Spleen (tissue), 11 donors: ENCODE measurements around the gene NUDT14. TPM values are rescaled to one million over a fixed set of nuclear protein-coding genes. Genes with fewer than 3 reads are reported as not detected.

Experiments
- DNase-seq: peaks from one replicate; pipeline ENCODE4 v3.0.0-alpha.2; 2020
- H3K27ac ChIP-seq, 8 donors: fragments of 200-600 bp; sonication (generic) in 7 of 8; 1 replicate in 4 of 8; 2 replicates in 4 of 8; pipeline versions ENCODE4 v1.5.0 to v1.8.0; 2016 to 2021; ENCODE audit warnings: inconsistent platforms in 4 of 8, mild to moderate bottlenecking in 4 of 8, moderate library complexity in 1 of 8
- H3K27me3 ChIP-seq, 7 donors: fragments of 200-600 bp; sonication (generic) in 6 of 7; replicated peaks in 1 of 7; 1 replicate in 4 of 7; 2 replicates in 3 of 7; pipeline versions ENCODE4 v1.5.0 to v1.8.0; 2016 to 2021; ENCODE audit warnings: inconsistent platforms in 3 of 7, mild to moderate bottlenecking in 1 of 7
- H3K36me3 ChIP-seq, 6 donors: fragments of 200-600 bp; sonication (generic) in 5 of 6; 1 replicate in 4 of 6; 2 replicates in 2 of 6; pipeline versions ENCODE4 v1.5.0 to v1.8.0; 2016 to 2021; ENCODE audit warnings: inconsistent platforms in 2 of 6
- H3K4me1 ChIP-seq, 6 donors: fragments of 200-600 bp; sonication (generic) in 5 of 6; 1 replicate in 3 of 6; 2 replicates in 3 of 6; pipeline versions ENCODE4 v1.5.0 to v1.8.0; 2016 to 2021; ENCODE audit warnings: inconsistent platforms in 3 of 6
- H3K4me3 ChIP-seq, 8 donors: fragments of 200-600 bp; sonication (generic) in 7 of 8; 1 replicate in 4 of 8; 2 replicates in 4 of 8; pipeline versions ENCODE4 v1.5.0 to v1.8.0; 2016 to 2021; ENCODE audit warnings: inconsistent platforms in 4 of 8, mild to moderate bottlenecking in 4 of 8, moderate library complexity in 2 of 8
- H3K9me3 ChIP-seq, 8 donors: fragments of 200-600 bp; sonication (generic) in 7 of 8; 1 replicate in 4 of 8; 2 replicates in 4 of 8; pipeline versions ENCODE4 v1.5.0 to v1.8.0; 2016 to 2021; ENCODE audit warnings: inconsistent platforms in 4 of 8
- CTCF ChIP-seq, 11 experiments: fragments of 200-600 bp in 7 of 11; fragments of 450-650 bp in 4 of 11; sonication (generic) in 4 of 11; IDR thresholded peaks in 8 of 11; conservative IDR thresholded peaks in 3 of 11; 1 replicate in 7 of 11; 2 replicates in 4 of 11; pipeline versions ENCODE4 v1.4.0 to v1.8.0; 2016 to 2021; ENCODE audit warnings: antibody characterized with exemption in 11 of 11, inconsistent platforms in 4 of 11, mild to moderate bottlenecking in 1 of 11
- POLR2A ChIP-seq, 3 donors: fragments of 450-650 bp; IDR thresholded peaks; one replicate each; pipeline ENCODE4 v1.5.1; 2017; ENCODE audit warnings: antibody characterized with exemption in 3 of 3, mild to moderate bottlenecking in 1 of 3
- POLR2AphosphoS5 ChIP-seq, 3 donors: sonication (generic); formaldehyde crosslinking; IDR thresholded peaks; one replicate each; pipeline ENCODE4 v1.5.1; 2017; ENCODE audit warnings: antibody characterized with exemption in 3 of 3
- WGBS, 5 donors: extraction: QIAGEN DNeasy Blood & Tissue Kit in 3 of 5; methylation state at CpG; one replicate each; pipeline versions ENCODE4 v1.1.5 to v1.1.7; 2013 to 2018; 5-methylcytosine and 5-hydroxymethylcytosine counted together
- intact Hi-C: fragments of 100-400 bp; cut with DNase I; formaldehyde crosslinking; loops from one replicate; pipeline ENCODE4 v1.15.0; 2023; ENCODE audit warnings: low total_unique reads
- polyA plus RNA-seq, 3 donors: library from polyadenylated mRNA; stranded (reverse); fragments of 200-250 nt; gene quantifications; one replicate each; pipeline ENCODE4 v1.2.1, GENCODE V29; 2013
- total RNA-seq, 7 donors: library from RNA; depleted of rRNA in 3 of 7; stranded (reverse); fragments of >200 nt in 3 of 7; fragmentation: NEBNext Ultra II Directional in 4 of 7; extraction: Animal tissue kit (Norgen Biotek cat#: 25700) in 4 of 7; gene quantifications; one replicate each; pipeline versions ENCODE4 v1.1.0 to v1.2.1, GENCODE V29; 2016 to 2021
- donor health status: healthy with polysubstance abuse.
- donor health status: DM: no; HTN: no; CAD: no; lungs with moderate emphysema.
- donor health status: DM: no; HTN: no; CAD: no.
- donor health status: Bipolar disorder and iron deficiency.
- donor health status: healthy.
- donor health status: DM: no; HTN: no; CAD: no.
- donor health status: DM: yes; HTN: yes; CAD: no.

The NUDT14 gene
- total and polyA plus RNA-seq, 10 donors = 10.1 to 31.1 (median 21.5) TPM

DNA sequence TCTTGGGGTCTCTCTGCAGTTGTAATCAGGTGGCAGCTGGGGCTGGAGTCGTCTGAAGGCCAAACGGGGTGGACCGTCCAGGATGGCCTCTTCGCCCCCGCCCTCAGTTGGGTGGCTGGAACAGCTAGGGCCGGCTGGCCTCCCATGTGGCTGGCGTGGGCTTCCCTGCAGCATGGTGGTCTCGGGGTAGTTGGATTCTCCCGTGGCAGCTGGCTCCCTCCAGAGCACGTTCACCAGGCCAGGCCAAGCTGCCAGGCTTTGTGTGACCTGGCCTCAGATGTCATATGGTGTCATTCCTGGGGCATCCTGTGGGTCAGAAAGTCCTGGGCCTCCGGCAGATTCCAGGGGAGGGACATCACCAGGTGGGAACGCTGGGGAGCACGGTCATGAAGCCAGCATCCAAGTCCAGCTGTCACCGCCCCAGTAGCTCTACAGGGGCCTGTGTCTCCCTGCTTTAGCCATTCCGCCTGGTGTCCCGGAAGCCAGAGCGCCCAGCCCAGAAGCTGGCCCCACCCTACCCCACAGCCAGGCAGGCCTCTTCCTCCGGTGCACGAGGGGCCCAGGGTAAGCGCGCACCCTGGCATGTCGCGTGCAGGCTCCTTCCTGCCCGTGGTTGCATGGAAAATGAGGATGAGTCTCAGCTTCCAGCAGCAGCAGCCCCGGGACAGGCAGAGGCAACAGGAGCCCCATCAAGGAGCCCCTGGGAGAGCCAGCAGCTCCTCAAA lies 1.3 kb upstream of the NUDT14 start:
- Histone ChIP-seq H3K4me3 (no peak overlapping the region), H3K4me1 (peaks cover 0 to 35% (median 21%) of the 10 kb centered on the region in 6 donors), H3K36me3 (peaks cover 0 to under 1% (median 0%) of the 10 kb centered on the region in 6 donors), H3K27ac (peak overlapping the region in 1 of 8 donors; percentile 60), H3K9me3 (no peaks in the 10 kb centered on the region), H3K27me3 (peaks cover 0 to 29% (median 0%) of the 10 kb centered on the region in 7 donors)
- TF ChIP-seq CTCF (IDR thresholded peaks at IDR 0.05 in 8 of 11, conservative IDR thresholded peaks at IDR 0.05 in 3 of 11) (no peak), POLR2A (IDR thresholded peaks at IDR 0.05) (no peak), POLR2AphosphoS5 (IDR thresholded peaks at IDR 0.05) (peak in 1 of 3 donors; percentile 31)
- intact Hi-C loops = no loop called here
- DNase-seq = no peak
- 51 to 90% (median 57%) methylated on average over 2 to 25 of the region's 25 CpGs for WGBS, 5 donors

- WGBS, 5 donors = 32 to 50% (median 48%) methylated on average over 15 to 21 of the region's 21 CpGs
- no peak for TF ChIP-seq CTCF (IDR thresholded peaks at IDR 0.05 in 8 of 11, conservative IDR thresholded peaks at IDR 0.05 in 3 of 11)
- intact Hi-C loops = no loop called here
- H3K27me3 ChIP-seq = peaks cover 0 to 25% (median 0%) of the 10 kb centered on the region in 7 donors
- no peaks in the 10 kb centered on the region for H3K9me3 ChIP-seq
- H3K27ac ChIP-seq = peak overlapping the region in 3 of 8 donors; percentile 60 to 86 (median 68)
- no peak for DNase-seq
- peak overlapping the region in 7 of 8 donors; percentile 31 to 80 (median 51) for H3K4me3 ChIP-seq
- H3K4me1 ChIP-seq = peaks cover 0 to 38% (median 21%) of the 10 kb centered on the region in 6 donors
- peaks cover 0 to 3% (median 0%) of the 10 kb centered on the region in 6 donors for H3K36me3 ChIP-seq
Measured at GRCh38 chr14:105181549-105182295, 610 bp upstream of the NUDT14 start.

DNA sequence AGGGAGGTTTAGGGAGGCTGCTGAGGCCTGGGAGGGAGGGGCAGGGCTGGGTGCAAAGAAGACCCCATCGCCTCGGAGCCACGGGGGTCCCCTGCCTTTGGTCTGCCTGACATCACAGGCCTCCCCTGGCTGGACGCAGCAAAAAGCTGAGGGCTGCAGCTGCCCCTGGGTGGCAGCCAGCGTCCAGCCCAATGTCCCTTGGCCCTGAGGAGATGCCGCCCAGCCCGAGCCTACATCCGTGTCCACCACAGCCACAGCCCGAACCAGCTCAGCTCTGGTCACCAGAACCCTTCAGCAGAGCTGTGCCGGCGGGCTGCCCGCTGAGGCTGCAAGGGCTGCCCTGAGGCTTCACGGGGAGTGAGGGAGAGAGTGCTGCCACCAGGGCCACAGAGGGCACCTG lies 1.9 kb downstream of the NUDT14 start:
- DNase-seq = no peak
- TF ChIP-seq POLR2A (IDR thresholded peaks at IDR 0.05) (no peak), CTCF (IDR thresholded peaks at IDR 0.05 in 8 of 11, conservative IDR thresholded peaks at IDR 0.05 in 3 of 11) (no peak), POLR2AphosphoS5 (IDR thresholded peaks at IDR 0.05) (no peak)
- intact Hi-C loops = no loop called here
- H3K27ac ChIP-seq = no peak overlapping the region
- peaks cover 8 to 63% (median 36%) of the 10 kb centered on the region in 6 donors for H3K4me1 ChIP-seq
- H3K9me3 ChIP-seq = no peaks in the 10 kb centered on the region
- H3K4me3 ChIP-seq = no peak overlapping the region
- peaks cover 0 to 3% (median 0%) of the 10 kb centered on the region in 6 donors for H3K36me3 ChIP-seq
- WGBS, 5 donors = 86 to 98% (median 94%) methylated on average over 4 to 13 of the region's 13 CpGs
- H3K27me3 ChIP-seq = peaks cover 0 to 17% (median 0%) of the 10 kb centered on the region in 7 donors

DNA sequence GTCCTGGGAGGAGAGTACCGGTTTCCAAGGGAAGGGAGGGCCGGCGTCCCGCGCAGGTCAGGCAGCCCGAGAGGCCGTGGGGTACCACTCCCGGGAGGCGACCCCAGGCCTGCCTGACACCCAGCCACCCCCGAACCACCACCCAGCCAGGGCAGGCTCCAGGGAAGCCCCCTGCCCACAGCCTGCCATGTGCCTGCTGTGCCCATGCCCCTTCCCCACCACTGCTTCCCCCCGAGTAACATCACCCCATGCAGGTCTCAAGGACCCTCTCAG lies 2.3 kb downstream of the NUDT14 start:
- 92 to 99% (median 95%) methylated on average over 8 to 11 of the region's 11 CpGs for WGBS, 5 donors
- Histone ChIP-seq H3K9me3 (no peaks in the 10 kb centered on the region), H3K4me3 (no peak overlapping the region), H3K36me3 (peaks cover 0 to 3% (median 0%) of the 10 kb centered on the region in 6 donors), H3K4me1 (peaks cover 11 to 67% (median 40%) of the 10 kb centered on the region in 6 donors), H3K27me3 (peaks cover 0 to 19% (median 0%) of the 10 kb centered on the region in 7 donors), H3K27ac (no peak overlapping the region)
- no peak for DNase-seq
- no peak for TF ChIP-seq CTCF (IDR thresholded peaks at IDR 0.05 in 8 of 11, conservative IDR thresholded peaks at IDR 0.05 in 3 of 11)
- TF ChIP-seq POLR2AphosphoS5 (IDR thresholded peaks at IDR 0.05) = no peak
- no peak for TF ChIP-seq POLR2A (IDR thresholded peaks at IDR 0.05)
- intact Hi-C loops = no loop called here
